Embryonic facial prominence (tissue), 1 donor: ENCODE data around the gene TLCD2.
"Not testable (repeated sequence)": the region's sequence is repeated elsewhere in the genome, so short reads cannot be mapped to it uniquely, and the experiment has no call there.

Source experiments
- DNase-seq: peaks from one replicate; pipeline ENCODE4 v3.0.0-alpha.2; 2016; ENCODE audit errors: extremely low spot score

TLCD2 gene, protein sequence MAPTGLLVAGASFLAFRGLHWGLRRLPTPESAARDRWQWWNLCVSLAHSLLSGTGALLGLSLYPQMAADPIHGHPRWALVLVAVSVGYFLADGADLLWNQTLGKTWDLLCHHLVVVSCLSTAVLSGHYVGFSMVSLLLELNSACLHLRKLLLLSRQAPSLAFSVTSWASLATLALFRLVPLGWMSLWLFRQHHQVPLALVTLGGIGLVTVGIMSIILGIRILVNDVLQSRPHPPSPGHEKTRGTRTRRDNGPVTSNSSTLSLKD

DNA sequence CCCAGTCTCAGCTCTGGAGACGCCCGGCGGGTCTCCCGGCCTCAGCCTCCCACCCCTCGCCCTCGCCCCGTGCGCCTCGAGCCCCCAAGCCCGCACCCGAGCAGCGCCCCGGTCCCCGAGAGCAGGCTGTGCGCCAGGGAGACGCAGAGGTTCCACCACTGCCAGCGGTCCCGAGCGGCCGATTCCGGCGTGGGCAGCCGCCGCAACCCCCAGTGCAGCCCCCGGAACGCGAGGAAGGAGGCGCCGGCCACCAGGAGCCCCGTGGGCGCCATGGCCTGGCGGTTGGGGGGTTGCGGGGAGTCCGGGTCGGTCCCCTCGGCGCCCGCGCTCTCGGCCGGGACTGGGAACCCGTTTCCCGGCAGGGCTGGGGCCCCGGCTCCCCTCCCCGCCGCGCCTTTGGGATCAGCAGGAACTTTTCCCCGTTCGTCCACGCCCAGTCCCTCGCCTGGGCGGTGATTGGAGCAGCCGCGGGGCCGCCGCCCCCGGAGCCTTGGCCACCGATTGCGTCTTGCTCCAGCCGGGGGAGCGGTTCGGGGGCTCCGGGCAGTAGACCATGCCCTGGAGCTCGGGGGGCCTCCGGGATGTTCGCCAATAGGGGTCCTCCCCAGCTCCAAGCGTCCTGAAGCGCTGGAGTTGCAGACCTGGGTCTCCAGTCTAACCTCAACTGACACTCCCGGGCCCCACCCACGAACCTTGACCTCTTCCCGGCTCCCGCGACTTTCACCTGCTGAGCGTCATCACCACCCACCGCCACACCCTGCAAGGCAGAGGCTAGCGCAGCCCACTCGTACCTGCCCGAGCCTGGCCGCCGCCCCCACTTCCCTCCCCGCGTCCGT lies at the start of gene TLCD2:
TLCD2 (minus strand) TSS at position 407 of the 836 bp plus-strand sequence; CDS start at position 272, 135 bp downstream.
- no peak for DNase-seq

- no peak for DNase-seq
These were observed 49.4 kb upstream of the TLCD2 start for GRCh38 chr17:1759529-1759928.

GRCh38 chr17:1758807-1759206 lies 48.6 kb upstream of the TLCD2 start:
- DNase-seq: no peak

- no peak for DNase-seq
These were observed 45.7 kb upstream of the TLCD2 start for GRCh38 chr17:1755827-1756262.

DNA sequence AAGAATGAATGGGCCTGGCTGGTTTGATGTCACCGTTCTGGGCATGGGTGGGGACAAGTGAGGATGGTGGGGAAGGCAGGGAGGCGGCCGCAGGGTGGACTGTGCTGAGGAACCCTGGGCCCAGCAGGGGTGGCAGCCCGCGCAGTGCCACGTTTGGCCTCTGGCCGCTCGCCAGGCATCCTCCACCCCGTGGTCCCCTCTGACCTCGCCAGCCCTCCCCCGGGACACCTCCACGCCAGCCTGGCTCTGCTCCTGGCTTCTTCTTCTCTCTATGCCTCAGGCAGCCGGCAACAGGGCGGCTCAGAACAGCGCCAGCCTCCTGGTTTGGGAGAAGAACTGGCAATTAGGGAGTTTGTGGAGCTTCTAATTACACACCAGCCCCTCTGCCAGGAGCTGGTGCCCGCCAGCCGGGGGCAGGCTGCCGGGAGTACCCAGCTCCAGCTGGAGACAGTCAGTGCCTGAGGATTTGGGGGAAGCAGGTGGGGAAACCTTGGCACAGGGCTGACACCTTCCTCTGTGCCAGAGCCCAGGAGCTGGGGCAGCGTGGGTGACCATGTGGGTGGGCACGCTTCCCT lies 45.2 kb upstream of the TLCD2 start:
- DNase-seq: no peak

- DNase-seq: no peak
These were observed 44.4 kb upstream of the TLCD2 start for GRCh38 chr17:1754430-1755112.

GRCh38 chr17:1753767-1754429 lies 43.7 kb upstream of the TLCD2 start:
- no peak for DNase-seq

DNA sequence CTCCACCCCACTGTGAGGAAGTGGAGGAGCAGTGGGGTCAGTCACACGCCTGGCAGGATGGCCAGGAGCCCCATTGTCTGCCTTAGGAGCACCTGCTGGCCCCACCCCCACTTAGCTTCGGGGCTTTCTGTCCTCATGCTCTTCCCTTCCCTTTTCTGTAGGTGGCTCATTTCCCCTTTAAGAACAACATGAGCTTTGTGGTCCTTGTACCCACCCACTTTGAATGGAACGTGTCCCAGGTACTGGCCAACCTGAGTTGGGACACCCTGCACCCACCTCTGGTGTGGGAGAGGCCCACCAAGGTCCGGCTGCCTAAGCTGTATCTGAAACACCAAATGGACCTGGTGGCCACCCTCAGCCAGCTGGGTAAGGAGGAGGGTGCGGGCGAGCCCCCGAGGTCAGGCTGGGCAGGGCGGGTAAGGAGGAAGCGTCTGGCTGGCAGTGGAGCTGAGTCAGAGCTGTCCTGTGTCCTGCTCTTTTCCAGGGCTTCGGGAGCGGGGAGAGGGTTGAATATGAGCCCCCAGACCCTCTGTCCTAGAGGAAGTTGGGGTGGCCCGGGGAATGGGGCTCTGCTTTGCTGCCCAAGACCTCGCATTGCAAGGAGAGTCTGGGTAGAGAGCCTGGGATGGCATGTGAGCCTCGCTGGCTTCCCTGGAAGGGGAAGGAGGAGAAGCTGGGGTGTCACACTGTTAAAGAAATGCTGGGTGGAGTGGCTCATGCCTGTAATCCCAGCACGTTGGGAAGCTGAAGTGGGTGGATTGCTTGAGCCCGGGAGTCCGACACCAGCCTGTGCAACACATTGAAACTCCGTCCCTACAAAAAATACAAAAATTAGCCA lies 42.5 kb upstream of the TLCD2 start:
- no peak for DNase-seq

GRCh38 chr17:1750628-1751027 lies 40.5 kb upstream of the TLCD2 start:
- no peak for DNase-seq

DNA sequence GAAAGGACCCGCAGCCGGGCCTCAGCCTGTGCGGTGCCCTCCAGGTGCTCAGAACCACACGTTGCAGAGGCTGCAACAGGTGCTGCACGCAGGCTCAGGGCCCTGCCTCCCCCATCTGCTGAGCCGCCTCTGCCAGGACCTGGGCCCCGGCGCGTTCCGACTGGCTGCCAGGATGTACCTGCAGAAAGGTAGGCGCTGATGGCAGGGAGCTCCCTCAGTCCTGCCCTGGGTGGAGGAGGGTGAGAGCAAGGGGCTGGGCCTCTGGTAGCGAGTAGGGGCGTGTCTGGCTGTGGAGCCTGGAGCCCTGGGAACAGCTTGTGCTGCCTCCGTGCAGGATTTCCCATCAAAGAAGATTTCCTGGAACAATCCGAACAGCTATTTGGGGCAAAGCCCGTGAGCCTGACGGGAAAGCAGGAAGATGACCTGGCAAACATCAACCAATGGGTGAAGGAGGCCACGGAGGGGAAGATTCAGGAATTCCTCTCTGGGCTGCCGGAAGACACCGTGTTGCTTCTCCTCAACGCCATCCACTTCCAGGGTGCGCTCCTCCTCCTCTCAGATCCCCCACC lies 36.9 kb upstream of the TLCD2 start:
- DNase-seq: no peak

DNA sequence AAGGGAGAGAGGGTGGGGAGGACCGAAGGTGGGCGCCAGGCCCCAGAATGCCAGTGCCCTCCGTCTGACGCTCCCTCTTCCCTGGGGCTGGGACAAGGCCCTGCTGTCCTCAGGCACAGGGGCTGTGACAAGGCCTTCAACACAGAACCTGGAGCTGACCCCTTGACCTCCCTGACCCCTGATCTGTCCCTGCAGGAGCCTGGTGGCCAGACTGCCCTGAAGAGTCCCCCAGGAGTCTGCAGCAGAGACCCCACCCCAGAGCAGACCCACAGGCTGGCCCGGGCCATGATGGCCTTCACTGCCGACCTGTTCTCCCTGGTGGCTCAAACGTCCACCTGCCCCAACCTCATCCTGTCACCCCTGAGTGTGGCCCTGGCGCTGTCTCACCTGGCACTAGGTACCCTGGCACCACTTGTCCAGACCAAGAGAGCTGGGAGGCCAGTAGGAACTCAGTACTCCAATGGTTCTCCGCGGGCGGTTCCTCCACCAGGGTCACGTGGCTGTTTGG lies 35.4 kb upstream of the TLCD2 start:
- no peak for DNase-seq

DNA sequence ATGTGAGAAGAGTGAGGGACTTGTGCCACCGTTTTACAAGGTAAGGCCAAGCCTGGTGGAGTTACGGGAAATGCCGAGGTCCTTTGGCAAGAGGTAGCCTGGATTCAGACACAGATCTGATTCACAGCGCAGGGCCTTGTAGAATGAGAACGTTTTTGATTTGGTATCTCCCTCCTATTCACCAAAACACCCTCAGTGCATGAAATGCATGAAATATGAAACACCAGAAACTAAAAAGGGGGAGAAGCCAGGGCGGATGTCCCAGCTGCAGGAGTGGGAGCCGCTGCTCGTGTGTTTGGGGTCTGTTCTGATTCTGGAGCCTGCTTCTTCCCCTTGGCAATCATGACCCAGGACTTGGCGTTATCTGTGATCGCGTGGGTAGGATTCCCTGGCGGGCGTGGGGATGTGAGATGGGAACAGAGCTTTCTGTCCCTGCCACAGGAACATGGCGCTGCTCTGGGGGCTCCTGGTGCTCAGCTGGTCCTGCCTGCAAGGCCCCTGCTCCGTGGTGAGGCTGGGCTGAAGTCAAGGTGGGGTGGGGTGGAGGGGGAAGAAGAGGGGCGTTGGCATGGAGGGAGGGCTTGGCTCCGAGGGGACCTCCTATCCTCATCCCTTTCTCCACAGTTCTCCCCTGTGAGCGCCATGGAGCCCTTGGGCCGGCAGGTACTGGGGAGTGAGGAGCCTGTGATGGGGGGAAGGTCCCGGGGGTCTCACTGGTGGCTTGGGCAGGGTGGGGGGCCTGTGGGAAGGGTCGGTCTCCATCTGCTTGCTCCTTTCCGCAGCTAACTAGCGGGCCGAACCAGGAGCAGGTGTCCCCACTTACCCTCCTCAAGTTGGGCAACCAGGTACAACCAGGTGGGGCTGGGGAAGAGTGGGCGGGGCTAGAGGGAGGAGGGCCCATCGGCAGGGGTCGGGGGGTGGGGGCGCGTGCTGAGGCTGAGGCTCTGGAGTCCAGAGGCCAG lies 34.7 kb upstream of the TLCD2 start:
- DNase-seq: no peak

- no peak for DNase-seq
These were observed 32.9 kb upstream of the TLCD2 start for GRCh38 chr17:1743088-1743439.

GRCh38 chr17:1742371-1743087 lies 32.4 kb upstream of the TLCD2 start, which contains the start of gene SERPINF2:
TSS of gene SERPINF2 (plus strand) at chr17:1742871. CDS start at chr17:1744996, 2,125 bp downstream.
- no peak for DNase-seq

DNA sequence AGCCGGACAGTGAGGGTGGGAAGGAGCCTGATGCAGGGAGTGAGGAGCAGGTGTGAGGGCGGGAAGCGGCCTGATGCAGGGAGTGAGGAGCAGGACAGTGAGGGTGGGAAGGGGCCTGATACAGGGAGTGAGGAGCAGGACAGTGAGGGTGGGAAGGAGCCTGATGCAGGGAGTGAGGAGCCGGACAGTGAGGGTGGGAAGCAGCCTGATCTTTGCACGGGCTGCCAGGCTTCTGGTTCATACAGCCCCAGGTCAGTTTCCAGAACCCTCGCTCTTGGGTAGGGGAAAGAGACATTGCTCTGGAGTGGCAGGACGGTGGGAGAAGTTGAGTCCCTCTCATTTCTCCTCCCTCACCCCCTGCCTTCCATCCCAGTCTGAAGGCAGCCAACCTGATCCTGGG lies 31.7 kb upstream of the TLCD2 start:
- not testable (repeated sequence) for DNase-seq

- DNase-seq: no peak
These were observed 27.5 kb upstream of the TLCD2 start for GRCh38 chr17:1737531-1738291.
